Stimulated activated CD4-positive, alpha-beta T cell treated with anti-CD3 and anti-CD28 coated beads, Interleukin-4, amount 100 ng/mL, for 24 hours (primary cell): ENCODE measurements around the gene LRRC2.
"Not testable (repeated sequence)": the region's sequence is repeated elsewhere in the genome, so short reads cannot be mapped to it uniquely, and the experiment has no call there.

ENCODE experiments used
- DNase-seq: peaks from one replicate; pipeline ENCODE4 v3.0.0-alpha.2; 2020

The LRRC2 gene

DNA sequence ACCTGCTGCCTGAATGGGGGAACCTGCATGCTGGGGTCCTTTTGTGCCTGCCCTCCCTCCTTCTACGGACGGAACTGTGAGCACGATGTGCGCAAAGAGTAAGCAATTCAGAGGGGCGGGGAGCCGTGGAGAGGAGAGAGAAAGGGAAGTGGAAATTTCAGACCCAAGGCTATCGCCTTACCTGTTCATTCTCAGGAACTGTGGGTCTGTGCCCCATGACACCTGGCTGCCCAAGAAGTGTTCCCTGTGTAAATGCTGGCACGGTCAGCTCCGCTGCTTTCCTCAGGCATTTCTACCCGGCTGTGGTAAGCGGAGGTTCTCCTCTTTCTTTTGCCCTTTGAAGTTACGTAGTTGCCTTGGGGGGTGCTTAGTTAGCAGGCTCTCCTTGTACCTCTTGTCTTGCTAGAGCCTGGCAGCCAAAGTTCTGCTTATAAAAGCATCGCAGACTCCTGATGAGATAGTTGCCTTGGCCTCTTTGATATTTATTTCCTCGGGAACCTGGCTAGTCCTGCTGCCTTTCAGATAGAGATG is 13.7 kb upstream of the LRRC2 start:
- DNase-seq, result no peak

DNA sequence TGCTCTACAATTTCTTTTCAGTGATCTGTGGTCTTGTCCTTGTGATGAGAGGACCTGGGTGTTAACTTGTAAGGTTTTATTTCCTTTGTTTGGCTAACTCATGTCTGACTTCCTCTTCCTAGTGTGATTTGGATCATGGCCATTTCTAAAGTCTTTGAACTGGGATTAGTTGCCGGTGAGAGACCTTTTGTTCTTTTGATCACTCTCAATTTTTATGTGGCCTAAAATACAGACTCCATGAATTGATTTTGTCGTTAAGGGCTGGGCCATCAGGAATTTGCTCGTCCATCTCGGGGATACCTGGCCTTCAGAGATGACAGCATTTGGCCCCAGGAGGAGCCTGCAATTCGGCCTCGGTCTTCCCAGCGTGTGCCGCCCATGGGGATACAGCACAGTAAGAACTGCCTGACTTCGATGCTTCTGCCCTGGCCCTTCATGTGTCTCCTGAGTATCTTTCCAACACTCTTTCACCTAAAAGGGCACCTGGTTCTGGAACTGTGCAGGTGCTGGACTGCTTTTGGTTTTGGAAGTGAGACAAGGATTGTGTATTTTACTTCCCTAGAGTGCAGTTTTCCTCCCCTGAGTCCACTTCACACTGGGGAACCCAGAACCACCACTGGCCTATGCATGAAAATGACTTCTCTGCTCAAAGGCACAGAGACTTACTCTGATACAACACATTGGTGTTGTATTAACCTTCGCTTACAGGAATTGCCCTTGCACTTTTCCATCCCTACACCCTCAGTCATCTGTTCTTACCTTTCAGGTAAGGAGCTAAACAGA is 13.1 kb upstream of the LRRC2 start:
- no peak for DNase-seq

GRCh38 chr3:46577580-46578249 is 11.6 kb upstream of the LRRC2 start:
- DNase-seq, result not testable (repeated sequence)

DNA sequence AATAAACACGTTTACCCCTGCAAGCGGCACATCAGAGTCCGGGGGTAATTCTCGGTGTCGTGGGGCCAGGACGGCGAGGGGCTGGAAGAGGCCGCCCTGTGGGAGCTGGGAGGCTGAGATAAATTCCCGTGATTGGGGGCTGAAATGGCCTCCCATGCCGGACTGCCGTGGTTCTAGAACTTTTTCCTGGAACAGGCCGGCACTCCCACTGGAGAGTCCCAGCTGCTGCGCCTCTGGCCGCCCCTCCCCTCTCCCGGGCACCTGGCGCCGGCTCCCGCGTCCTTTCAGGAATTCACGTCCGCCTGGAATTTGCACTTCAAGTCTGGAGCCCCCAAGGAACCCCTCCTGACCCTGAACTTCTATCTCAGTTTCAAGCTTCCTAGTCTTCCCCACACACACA is 10.8 kb upstream of the LRRC2 start:
- no peak for DNase-seq

GRCh38 chr3:46576386-46576785 is 10.3 kb upstream of the LRRC2 start:
- no peak for DNase-seq

DNA sequence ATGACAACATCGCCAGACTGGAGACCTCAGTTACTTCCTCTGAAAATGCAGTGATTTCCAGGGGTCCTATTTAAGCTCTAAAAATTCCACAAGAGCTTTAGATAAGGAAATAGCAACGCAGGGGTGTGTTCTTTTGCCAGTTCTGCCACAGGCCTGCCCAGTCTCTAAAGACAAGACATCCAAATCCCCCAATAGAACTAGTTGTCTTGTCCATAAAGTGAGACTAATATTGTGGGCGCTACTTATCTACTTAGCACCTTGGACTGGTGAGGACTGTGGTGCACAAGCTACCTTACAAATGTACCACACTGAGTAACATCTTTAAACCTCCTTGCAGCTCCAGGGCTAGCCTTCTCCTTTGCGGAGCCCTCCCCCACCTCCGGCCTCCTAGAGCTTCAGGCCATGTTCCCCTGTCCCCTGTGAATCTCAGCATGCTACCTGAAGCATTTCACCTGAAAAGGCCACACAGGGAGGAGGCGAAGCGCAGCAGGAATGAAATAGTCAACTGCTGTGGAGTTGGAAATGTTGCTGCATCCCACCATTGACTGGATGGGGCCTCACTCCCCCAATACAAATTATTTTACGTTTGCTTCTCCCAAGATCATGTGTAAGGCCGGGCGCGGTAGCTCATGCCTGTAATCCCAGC is 9.6 kb upstream of the LRRC2 start:
- DNase-seq, result no peak

DNA sequence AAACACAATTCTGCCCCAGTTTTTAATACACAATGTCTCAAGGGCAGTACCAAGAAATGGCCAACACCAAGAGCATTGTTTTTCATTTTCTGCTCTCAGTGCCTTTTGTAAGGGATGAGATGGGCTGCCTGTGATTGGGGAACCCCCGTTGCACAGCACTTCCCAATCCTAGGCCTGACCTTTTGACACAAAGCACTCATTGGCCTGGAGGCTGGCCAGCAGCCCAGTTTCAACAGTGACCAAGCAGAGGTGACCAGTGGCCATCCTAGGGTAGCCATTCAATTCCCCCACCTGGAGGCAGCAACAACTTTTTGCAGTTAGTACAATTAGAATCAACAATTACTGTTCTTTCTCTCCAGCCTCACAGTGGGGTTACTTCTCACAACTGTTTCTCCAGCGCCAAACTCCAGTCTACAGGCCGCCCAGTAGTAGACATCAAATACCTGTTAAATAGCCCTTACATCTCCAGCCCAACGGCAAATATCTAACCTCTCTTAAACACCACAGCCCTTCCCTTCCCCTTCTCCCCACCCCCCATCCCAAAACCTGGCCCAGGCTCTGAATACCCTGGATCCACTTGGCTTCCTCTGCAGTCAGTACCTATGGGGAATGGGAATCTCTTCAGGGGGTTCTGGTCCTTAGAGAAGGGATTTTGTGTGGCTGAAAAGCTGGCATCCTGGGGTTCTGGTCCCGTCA is 8.9 kb upstream of the LRRC2 start:
- no peak for DNase-seq

- DNase-seq, result no peak
These were observed 8.1 kb upstream of the LRRC2 start for GRCh38 chr3:46574243-46574646.

DNA sequence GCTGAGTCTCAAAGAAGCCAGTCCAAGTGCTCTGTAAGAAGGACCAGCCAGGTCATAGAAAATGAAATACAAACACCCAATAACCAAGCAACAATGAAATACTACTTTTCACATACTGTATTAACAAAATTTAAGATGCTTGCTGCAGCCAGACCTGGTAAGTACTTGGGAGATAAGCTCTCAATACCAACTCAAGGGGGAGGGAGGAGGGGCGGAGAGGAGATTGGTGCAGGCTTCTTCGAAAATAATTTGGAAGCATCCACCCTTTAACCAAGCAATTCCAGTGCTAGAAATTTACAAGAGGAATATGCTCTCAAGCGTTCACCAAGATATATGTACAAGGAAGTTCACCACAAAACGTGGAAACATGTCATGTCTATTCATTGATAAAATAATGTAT is 7.6 kb upstream of the LRRC2 start:
- DNase-seq, result no peak

GRCh38 chr3:46571684-46572083 is 5.6 kb upstream of the LRRC2 start:
- DNase-seq, result no peak

DNA sequence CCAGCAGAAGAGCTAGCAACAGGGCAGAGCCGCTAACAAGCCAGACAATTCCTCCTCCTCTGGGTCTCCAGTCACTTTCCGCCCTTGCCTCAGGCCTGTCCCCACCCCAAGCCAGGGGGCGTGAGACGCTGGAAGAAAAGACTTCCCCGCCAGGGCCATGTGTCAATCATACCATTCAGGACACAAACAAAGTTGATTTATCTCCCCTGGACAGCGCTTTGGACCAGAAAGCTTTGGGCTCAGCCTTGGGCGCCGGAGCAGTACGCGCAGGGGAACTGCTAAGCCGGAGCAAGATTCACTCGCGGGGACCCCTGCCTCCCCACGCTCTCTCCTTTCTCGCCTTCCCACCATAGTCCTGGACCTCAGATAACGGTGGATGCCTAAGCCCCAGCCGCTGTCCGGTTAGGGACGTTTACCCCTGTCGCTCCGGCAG is 479 bp downstream of the LRRC2 start:
- no peak for DNase-seq

- no peak for DNase-seq
These were observed 1.0 kb downstream of the LRRC2 start for GRCh38 chr3:46565077-46565476.

DNA sequence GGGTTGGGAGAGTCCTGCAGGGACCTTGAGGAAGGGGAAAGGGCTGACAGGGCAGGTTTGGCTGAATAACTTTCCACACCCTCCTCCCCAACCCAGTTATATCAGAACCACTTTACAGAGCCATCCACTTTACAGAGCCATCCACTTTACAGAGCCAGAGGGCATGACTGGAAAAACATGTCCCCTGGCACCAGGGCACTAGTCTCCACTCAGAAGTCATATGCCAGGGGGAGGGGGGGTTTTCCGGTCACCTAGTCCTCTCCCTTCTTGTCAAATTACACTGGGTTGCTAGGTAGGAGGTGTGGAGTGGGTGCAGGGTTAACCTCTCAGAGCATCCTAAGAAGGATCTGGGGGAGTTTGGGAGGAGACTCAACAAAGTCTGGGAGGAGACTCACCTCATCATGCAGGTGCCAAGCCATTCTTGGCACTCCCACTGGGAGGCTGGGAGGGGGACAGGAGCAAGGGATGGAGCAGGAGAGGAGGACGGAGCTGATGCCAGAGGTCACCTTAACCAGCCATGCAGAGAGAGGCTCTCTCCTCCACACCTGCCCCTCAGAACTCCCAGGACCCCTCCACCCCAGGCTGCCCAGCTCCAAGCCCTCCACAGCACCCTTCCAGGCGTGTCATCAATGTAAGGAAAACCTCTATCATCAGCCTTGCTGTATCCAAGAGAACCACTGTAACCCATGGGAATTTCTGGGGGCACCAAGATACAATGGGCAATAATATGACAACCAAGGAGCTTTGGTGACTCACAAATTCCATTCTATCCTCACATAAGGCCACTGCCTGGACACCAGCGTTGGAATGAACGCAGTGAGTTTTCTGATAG is 1.7 kb downstream of the LRRC2 start:
- no peak for DNase-seq

GRCh38 chr3:46561951-46562350 is 4.2 kb downstream of the LRRC2 start:
- no peak for DNase-seq

DNA sequence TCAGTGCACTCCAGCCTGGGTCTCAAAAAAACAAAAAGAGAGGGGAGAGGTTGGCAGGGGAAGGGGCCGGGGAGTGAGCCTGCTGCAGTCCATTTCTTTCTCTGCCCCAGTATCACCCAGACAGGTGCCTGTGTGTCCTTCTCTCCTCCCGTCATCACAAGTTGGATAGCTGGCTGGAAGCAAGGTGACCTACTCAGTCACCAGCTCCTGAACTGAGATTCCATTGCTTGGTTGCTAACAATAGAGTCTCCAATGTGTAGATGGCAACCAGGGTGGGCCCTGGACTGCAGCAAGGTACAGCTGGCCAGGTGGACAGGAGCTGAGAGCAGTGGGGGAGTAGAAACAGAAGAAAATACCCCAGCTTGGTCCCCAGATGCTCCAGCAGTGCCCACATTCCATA is 4.6 kb downstream of the LRRC2 start:
- no peak for DNase-seq

DNA sequence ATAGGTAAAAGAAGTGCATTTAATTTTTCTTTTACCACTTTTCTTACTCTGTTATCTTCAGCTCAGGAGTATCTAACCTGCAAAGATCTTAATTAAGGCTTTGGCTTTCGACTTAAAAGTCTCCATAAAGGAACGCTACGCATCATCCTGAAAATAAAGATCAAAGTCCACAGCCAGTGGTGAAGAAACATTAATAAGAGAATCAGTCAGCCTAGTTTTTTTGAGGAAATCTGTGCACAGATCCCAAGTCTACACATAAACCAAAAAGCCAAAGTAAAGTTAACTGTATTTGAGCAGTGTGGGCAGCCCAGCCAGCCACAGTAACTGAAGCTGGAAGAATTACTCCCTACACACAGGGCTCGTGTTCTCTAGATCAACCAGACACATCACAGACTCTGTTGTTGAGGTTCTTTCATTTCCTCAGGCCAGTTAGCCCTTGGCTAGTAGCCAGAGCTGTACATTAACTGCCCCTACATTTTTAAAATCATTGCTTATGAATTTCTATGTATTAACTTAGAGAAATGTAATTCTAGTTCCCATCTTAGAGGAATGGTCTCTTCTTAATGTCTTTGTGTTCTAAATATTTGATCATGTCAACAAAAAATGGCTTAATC is 6.9 kb downstream of the LRRC2 start:
- DNase-seq, result no peak

DNA sequence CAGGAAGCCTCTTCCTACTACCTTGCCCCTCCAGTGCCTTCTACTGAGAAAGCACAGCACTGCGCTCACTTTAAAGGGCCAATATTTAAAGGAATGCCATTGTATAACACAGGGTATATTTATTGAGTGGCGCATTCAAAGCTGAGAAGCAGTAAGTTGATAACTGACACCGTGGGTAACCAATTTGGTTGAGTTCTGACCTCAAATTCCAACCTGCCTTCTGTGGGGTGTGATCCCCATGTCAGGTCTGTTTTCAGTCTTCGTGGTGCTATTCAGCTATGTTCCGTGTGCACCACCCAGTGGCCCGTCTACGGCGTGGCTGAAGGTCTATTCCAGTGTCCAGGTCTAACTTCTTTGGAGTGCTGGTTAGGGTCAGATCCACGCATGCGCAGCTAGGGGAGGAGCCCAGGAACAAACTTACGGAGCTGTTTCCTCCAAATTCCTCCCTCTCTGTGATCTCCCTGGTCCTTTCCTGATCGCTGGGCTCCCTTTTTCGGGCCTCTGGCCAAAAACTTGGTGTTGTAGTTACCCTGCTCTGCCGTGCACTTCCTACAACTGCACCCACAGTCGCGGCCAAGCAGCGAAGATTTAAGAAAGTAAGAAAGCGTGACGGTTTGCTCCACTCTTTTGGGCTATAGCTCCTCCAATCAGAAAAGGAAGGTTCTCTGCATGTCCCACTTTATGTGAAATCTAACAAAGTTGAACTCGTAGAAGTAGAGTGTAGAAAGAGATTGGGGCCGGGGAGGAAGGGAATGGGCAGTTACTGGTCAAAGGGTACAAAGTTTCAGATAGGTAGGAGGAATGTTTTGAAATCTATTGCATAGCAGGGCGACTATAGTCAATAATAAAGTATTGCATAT is 7.7 kb downstream of the LRRC2 start:
- peak; percentile 65 for DNase-seq

GRCh38 chr3:46557814-46558183 is 8.3 kb downstream of the LRRC2 start:
- no peak for DNase-seq

DNA sequence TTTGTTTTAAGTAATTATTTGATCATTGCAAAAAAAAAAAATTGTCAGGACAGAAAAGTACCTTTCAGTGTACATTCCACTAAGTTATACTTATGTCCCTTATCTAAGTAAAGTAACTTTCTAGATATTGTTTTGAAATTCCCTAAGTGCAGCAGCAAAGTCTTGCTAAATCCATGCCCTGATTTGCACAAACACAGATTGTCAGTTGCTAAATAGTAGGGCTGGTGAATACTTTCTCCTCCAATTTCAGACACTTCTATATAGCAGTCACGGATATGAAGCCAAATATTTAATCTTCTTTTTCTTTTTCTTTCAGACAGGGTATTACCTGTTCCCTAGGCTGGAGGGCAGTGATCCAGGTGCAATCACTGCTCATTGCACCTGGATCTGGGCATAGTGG is 12.9 kb downstream of the LRRC2 start:
- no peak for DNase-seq

- no peak for DNase-seq
These were observed 13.6 kb downstream of the LRRC2 start for GRCh38 chr3:46552538-46552937.

GRCh38 chr3:46551615-46552014 is 14.5 kb downstream of the LRRC2 start:
- DNase-seq, result no peak
